ENCODE results near the gene RTRAF. TPM values are rescaled to one million over a fixed set of nuclear protein-coding genes. Genes with fewer than 3 reads are reported as not detected.

RTRAF gene
- total and polyA plus RNA-seq, 2 donors (not counting 1 experiment from before 2014, with no cell fraction given): 34.7 to 91.1 TPM

DNA sequence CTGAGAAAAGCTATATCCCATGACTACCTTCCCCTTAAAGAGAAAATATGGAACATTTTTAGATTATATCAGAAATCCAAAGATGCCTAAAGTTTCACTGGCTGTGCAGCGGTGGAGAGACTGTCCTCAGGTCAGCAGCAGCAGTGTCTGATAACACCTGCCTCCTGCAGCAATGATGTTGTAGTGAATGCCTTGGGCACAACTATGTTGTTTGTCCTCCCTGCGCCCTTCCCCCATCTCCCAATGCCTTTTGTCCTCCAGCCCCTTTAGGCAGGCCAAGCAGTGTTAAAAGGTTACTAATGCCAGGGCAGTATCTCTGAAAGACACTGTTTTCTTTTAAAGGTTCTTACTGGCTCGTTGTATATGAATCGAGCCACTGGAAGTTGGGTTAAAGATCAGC lies 13.2 kb downstream of the RTRAF start:
- H3K27ac Mint-ChIP-seq: no peak overlapping the region
- WGBS (ENCODE audit: insufficient coverage): 100% methylated on average over 1 of the region's 4 CpGs
- H3K4me1 Mint-ChIP-seq: no peaks in the 10 kb centered on the region
- TF ChIP-seq EZH2 (IDR thresholded peaks at IDR 0.05; ENCODE audit: borderline replicate concordance, insufficient read depth, low read depth, low read length, poor library complexity, severe bottlenecking): no peak
- TF ChIP-seq, protein P1, sequence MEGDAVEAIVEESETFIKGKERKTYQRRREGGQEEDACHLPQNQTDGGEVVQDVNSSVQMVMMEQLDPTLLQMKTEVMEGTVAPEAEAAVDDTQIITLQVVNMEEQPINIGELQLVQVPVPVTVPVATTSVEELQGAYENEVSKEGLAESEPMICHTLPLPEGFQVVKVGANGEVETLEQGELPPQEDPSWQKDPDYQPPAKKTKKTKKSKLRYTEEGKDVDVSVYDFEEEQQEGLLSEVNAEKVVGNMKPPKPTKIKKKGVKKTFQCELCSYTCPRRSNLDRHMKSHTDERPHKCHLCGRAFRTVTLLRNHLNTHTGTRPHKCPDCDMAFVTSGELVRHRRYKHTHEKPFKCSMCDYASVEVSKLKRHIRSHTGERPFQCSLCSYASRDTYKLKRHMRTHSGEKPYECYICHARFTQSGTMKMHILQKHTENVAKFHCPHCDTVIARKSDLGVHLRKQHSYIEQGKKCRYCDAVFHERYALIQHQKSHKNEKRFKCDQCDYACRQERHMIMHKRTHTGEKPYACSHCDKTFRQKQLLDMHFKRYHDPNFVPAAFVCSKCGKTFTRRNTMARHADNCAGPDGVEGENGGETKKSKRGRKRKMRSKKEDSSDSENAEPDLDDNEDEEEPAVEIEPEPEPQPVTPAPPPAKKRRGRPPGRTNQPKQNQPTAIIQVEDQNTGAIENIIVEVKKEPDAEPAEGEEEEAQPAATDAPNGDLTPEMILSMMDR (IDR thresholded peaks at IDR 0.05): no peak
- Histone ChIP-seq H3K36me3 (replicated peaks in 1 of 2; ENCODE audit: control extremely low read depth in 1 of 2, control insufficient read depth in 1 of 2, extremely low read depth in 1 of 2, insufficient read depth in 2 of 2, low read length in 1 of 2) (peaks cover 20 to 85% of the 10 kb centered on the region in 2 experiments), H4K20me1 (ENCODE audit: control insufficient read depth, insufficient read depth, low read length, poor library complexity, severe bottlenecking) (peaks cover 13% of the 10 kb centered on the region), H3K27me3 (replicated peaks in 1 of 4; ENCODE audit: control extremely low read depth in 1 of 4, control insufficient read depth in 3 of 4, insufficient read depth in 4 of 4, low read length in 3 of 4) (no peaks in the 10 kb centered on the region), H3K9ac (ENCODE audit: low read length) (no peak overlapping the region), H3K79me2 (ENCODE audit: control insufficient read depth, insufficient read depth, low read length) (no peaks in the 10 kb centered on the region), H3K4me1 (ENCODE audit: control insufficient read depth in 2 of 2, insufficient read depth in 2 of 2, low read length in 2 of 2) (no peaks in the 10 kb centered on the region), H3K27ac (ENCODE audit: low read length in 2 of 2) (no peak overlapping the region), H3K9me3 (ENCODE audit: control extremely low read depth in 1 of 3, control insufficient read depth in 2 of 3, insufficient read depth in 1 of 3, low read length in 2 of 3) (no peaks in the 10 kb centered on the region), H3K4me2 (replicated peaks; ENCODE audit: low read depth, low read length, poor library complexity, severe bottlenecking) (no peak overlapping the region), H2AFZ (ENCODE audit: insufficient read depth, low read depth, low read length, poor library complexity, severe bottlenecking) (no peak overlapping the region), H3K4me3 (ENCODE audit: control extremely low read depth in 1 of 5, extremely low read depth in 1 of 5, insufficient read depth in 1 of 5, low read depth in 2 of 5, low read length in 4 of 5) (no peak overlapping the region)
- intact Hi-C loops (cut with micrococcal nuclease): no loop called here
- H3K27me3 Mint-ChIP-seq: no peaks in the 10 kb centered on the region
- no peaks in the 10 kb centered on the region for H3K9me3 Mint-ChIP-seq (ENCODE audit: insufficient read depth)
- no peak for ATAC-seq (ENCODE audit: low read depth)
- DNase-seq: no peak
- ChIA-PET CTCF (no interaction called here), POLR2A (no interaction called here)
- H3K4me3 Mint-ChIP-seq: no peak overlapping the region

DNA sequence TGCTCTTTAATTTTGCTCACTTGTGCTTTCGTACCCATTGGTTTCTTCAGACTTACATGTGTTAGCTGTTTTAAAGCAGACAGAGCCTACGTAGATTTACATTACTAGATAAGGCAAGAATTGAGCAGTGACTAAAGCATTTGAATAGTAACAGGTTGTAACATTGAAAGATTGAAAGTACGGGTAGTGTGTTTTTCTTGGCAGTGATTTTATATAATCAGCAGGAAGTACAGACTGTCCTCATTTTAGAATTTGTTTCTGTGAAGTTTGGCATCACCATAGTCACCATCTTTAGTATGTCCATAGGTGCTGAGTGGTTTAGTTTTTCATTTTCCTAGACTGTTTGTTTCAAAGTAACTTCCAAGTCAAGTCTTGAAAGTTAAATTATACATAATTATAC lies 14.0 kb downstream of the RTRAF start:
- H3K4me1 Mint-ChIP-seq: no peaks in the 10 kb centered on the region
- H3K79me2 ChIP-seq (ENCODE audit: control insufficient read depth, insufficient read depth, low read length): no peaks in the 10 kb centered on the region
- H3K36me3 ChIP-seq (replicated peaks in 1 of 2; ENCODE audit: control extremely low read depth in 1 of 2, control insufficient read depth in 1 of 2, extremely low read depth in 1 of 2, insufficient read depth in 2 of 2, low read length in 1 of 2): peaks cover 18 to 88% of the 10 kb centered on the region in 2 experiments
- H3K27ac ChIP-seq (ENCODE audit: low read length in 2 of 2): no peak overlapping the region
- H3K4me2 ChIP-seq (replicated peaks; ENCODE audit: low read depth, low read length, poor library complexity, severe bottlenecking): no peak overlapping the region
- H3K27me3 Mint-ChIP-seq: no peaks in the 10 kb centered on the region
- H3K4me1 ChIP-seq (ENCODE audit: control insufficient read depth in 2 of 2, insufficient read depth in 2 of 2, low read length in 2 of 2): no peaks in the 10 kb centered on the region
- H3K9me3 Mint-ChIP-seq (ENCODE audit: insufficient read depth): no peaks in the 10 kb centered on the region
- POLR2A ChIA-PET: no interaction called here
- no peak for DNase-seq
- intact Hi-C loops (cut with micrococcal nuclease): no loop called here
- no peaks in the 10 kb centered on the region for H3K9me3 ChIP-seq (ENCODE audit: control extremely low read depth in 1 of 3, control insufficient read depth in 2 of 3, insufficient read depth in 1 of 3, low read length in 2 of 3)
- H4K20me1 ChIP-seq (ENCODE audit: control insufficient read depth, insufficient read depth, low read length, poor library complexity, severe bottlenecking): peaks cover 13% of the 10 kb centered on the region
- ATAC-seq (ENCODE audit: low read depth): no peak
- H3K4me3 ChIP-seq (ENCODE audit: control extremely low read depth in 1 of 5, extremely low read depth in 1 of 5, insufficient read depth in 1 of 5, low read depth in 2 of 5, low read length in 4 of 5): no peak overlapping the region
- H2AFZ ChIP-seq (ENCODE audit: insufficient read depth, low read depth, low read length, poor library complexity, severe bottlenecking): no peak overlapping the region
- H3K27me3 ChIP-seq (replicated peaks in 1 of 4; ENCODE audit: control extremely low read depth in 1 of 4, control insufficient read depth in 3 of 4, insufficient read depth in 4 of 4, low read length in 3 of 4): no peaks in the 10 kb centered on the region
- no peak overlapping the region for H3K4me3 Mint-ChIP-seq
- TF ChIP-seq, protein P1 (IDR thresholded peaks at IDR 0.05): no peak
- no peak for TF ChIP-seq EZH2 (IDR thresholded peaks at IDR 0.05; ENCODE audit: borderline replicate concordance, insufficient read depth, low read depth, low read length, poor library complexity, severe bottlenecking)
- no peak overlapping the region for H3K9ac ChIP-seq (ENCODE audit: low read length)
- CTCF ChIA-PET: no interaction called here
- no peak overlapping the region for H3K27ac Mint-ChIP-seq
- 100% methylated on average over 2 of the region's 3 CpGs for WGBS (ENCODE audit: insufficient coverage)
